Measurements from ENCODE around the gene RPL36.
"Not testable (repeated sequence)": the region's sequence is repeated elsewhere in the genome, so short reads cannot be mapped to it uniquely, and the experiment has no call there.

Gene RPL36

GRCh38 chr19:5697022-5697889 is 7.2 kb downstream of the RPL36 start:
- in situ Hi-C loops (cut with HindIII; ENCODE audit: low pct_ligation_motif_present, low sequenced_read_pairs) = no loop called here
- no peak for DNase-seq
- Histone ChIP-seq H3K4me3 (ENCODE audit: low read depth, low read length) (no peak overlapping the region), H3K27me3 (replicated peaks) (no peaks in the 10 kb centered on the region), H3K36me3 (replicated peaks) (peaks cover 74% of the 10 kb centered on the region), H3K27ac (no peak overlapping the region)
- no peak for TF ChIP-seq CTCF (IDR thresholded peaks at IDR 0.05; ENCODE audit: low read depth, low read length, missing control alignments)

- Histone ChIP-seq H3K27me3 (replicated peaks) (no peaks in the 10 kb centered on the region), H3K27ac (no peak overlapping the region), H3K36me3 (replicated peaks) (peaks cover 66% of the 10 kb centered on the region), H3K4me3 (ENCODE audit: low read depth, low read length) (no peak overlapping the region)
- no peak for DNase-seq
- in situ Hi-C loops (cut with HindIII; ENCODE audit: low pct_ligation_motif_present, low sequenced_read_pairs) = no loop called here
- TF ChIP-seq CTCF (IDR thresholded peaks at IDR 0.05; ENCODE audit: low read depth, low read length, missing control alignments) = no peak
Measured at GRCh38 chr19:5697890-5698634, 8.0 kb downstream of the RPL36 start.

- Histone ChIP-seq H3K4me3 (ENCODE audit: low read depth, low read length) (no peak overlapping the region), H3K36me3 (replicated peaks) (peaks cover 65% of the 10 kb centered on the region), H3K27me3 (replicated peaks) (no peaks in the 10 kb centered on the region), H3K27ac (no peak overlapping the region)
- in situ Hi-C loops (cut with HindIII; ENCODE audit: low pct_ligation_motif_present, low sequenced_read_pairs) = no loop called here
- DNase-seq = no peak
- TF ChIP-seq CTCF (IDR thresholded peaks at IDR 0.05; ENCODE audit: low read depth, low read length, missing control alignments) = no peak
Measured at GRCh38 chr19:5698635-5699422, 8.7 kb downstream of the RPL36 start.

- no peak for DNase-seq
- Histone ChIP-seq H3K4me3 (ENCODE audit: low read depth, low read length) (no peak overlapping the region), H3K36me3 (replicated peaks) (peaks cover 63% of the 10 kb centered on the region), H3K27ac (no peak overlapping the region), H3K27me3 (replicated peaks) (no peaks in the 10 kb centered on the region)
- in situ Hi-C loops (cut with HindIII; ENCODE audit: low pct_ligation_motif_present, low sequenced_read_pairs) = no loop called here
- no peak for TF ChIP-seq CTCF (IDR thresholded peaks at IDR 0.05; ENCODE audit: low read depth, low read length, missing control alignments)
Measured at GRCh38 chr19:5700455-5701092, 10.5 kb downstream of the RPL36 start.

GRCh38 chr19:5702053-5702410 is 11.9 kb downstream of the RPL36 start:
- H3K27me3 ChIP-seq (replicated peaks); in situ Hi-C loops (cut with HindIII; ENCODE audit: low pct_ligation_motif_present, low sequenced_read_pairs); H3K27ac ChIP-seq; H3K4me3 ChIP-seq (ENCODE audit: low read depth, low read length); DNase-seq: not testable (repeated sequence)
- peaks cover 63% of the 10 kb centered on the region for H3K36me3 ChIP-seq (replicated peaks)
